GM12892 (cell line): ENCODE results near the gene MRPS22.
"Not testable (repeated sequence)": the region's sequence is repeated elsewhere in the genome, so short reads cannot be mapped to it uniquely, and the experiment has no call there.

Experiments used
- DNase-seq: peaks from one replicate; pipeline ENCODE4 v3.0.0; 2011; ENCODE audit not compliant: insufficient read length
- FAIRE-seq: peaks from 2 replicates; lab custom pipeline; 2011; peaks lifted over from hg19 to GRCh38; lab: Jason Lieb, UNC
- POLR2A ChIP-seq: IDR thresholded peaks from 2 replicates; pipeline ENCODE4 v1.6.1; 2011; ENCODE audit warnings: low read depth, low read length, control low read depth
- POLR2AphosphoS5 ChIP-seq: IDR thresholded peaks from 2 replicates; pipeline ENCODE4 v1.6.1; 2011; ENCODE audit warnings: low read depth, low read length, control low read depth
- TAF1 ChIP-seq: IDR thresholded peaks from 2 replicates; pipeline ENCODE4 v1.6.1; 2011; ENCODE audit warnings: low read depth, mild to moderate bottlenecking, control low read depth, low read length, borderline replicate concordance

The MRPS22 gene

DNA sequence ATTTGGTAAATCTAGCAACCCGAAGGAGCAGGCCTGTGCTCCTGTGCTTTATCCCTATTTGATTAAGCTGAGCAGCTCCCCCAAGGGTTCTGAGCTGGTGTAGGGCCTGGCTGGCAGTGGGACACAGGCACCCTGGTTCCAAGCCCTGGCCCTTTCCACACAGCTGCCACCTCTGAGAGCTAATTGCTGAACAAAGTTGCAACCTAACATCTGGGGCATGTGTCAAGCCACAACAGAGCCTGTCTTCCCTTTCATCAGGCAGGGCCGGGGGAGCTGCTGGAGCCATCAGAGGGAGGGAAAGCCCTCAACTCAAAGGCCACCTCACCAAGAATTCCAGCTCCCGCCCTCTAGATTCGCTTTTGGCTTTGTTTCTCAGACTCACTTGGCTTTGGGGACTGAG is 17.1 kb upstream of the MRPS22 start:
- TF ChIP-seq POLR2A (no peak), POLR2AphosphoS5 (no peak), TAF1 (no peak)
- FAIRE-seq (no peak), DNase-seq (no peak)

DNA sequence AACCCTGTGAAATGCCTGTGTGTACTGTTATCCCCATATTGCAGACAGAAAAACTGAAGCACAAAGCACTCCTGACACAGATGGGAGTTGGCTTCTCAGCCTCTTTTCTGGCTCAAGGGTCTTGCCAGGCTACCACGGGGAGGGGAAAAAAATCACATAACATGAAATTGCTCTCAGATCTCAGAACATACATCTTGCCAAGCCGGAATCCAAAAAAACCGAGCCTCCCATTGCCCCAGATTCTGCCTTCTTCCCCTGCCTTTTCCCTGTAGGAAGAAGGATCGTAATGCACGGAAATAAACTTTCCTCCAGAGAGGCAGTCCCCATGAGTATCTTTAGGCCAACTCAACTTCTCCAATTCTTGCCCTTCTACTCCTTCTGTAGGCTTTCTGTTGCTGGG is 16.6 kb upstream of the MRPS22 start:
- DNase-seq (no peak), FAIRE-seq (no peak)
- TF ChIP-seq TAF1, result no peak
- TF ChIP-seq POLR2A, result no peak
- TF ChIP-seq POLR2AphosphoS5, result no peak

DNA sequence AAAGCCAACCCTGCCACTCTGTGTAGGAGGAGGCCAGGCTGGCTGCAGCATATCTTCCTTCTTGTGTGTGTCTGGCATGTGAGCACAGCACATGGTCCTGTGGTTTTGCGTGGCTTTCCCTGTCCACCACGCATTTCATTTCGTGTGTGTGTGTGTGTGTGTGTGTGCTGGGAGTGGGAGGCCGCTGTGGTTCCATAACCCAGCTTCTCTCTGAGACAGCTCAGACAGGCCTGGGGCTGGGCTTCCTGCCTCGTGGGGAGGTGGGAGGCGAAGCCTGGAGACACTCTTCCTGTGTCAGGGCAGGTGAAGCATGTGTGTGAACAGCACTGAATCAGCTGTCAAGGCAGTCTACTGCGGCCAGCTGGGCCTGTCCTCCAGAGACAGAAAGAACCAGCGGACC is 16.0 kb upstream of the MRPS22 start:
- TF ChIP-seq POLR2A, result no peak
- no peak for TF ChIP-seq TAF1
- no peak for TF ChIP-seq POLR2AphosphoS5
- no peak for DNase-seq
- no peak for FAIRE-seq

DNA sequence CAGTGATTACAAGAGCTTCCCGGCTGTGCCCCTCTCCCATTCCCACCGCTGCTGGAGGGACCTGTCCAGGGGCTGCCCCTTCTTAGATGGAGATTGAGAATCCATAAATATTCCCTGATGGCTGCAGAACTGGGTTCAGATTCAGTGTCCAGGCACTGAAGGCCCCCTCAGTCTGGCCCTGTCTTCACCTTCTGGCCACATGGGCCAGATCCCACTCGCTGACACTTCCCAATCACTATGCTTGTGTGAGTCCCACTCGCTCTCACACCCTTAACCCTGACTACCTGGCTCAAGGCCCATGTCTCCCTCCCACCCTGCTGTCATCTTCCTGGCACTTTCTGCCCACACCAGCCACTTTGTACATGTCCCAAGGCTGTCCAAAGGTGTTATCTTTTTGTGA is 15.5 kb upstream of the MRPS22 start:
- FAIRE-seq, result no peak
- no peak for DNase-seq
- no peak for TF ChIP-seq TAF1
- no peak for TF ChIP-seq POLR2A
- TF ChIP-seq POLR2AphosphoS5, result no peak

DNA sequence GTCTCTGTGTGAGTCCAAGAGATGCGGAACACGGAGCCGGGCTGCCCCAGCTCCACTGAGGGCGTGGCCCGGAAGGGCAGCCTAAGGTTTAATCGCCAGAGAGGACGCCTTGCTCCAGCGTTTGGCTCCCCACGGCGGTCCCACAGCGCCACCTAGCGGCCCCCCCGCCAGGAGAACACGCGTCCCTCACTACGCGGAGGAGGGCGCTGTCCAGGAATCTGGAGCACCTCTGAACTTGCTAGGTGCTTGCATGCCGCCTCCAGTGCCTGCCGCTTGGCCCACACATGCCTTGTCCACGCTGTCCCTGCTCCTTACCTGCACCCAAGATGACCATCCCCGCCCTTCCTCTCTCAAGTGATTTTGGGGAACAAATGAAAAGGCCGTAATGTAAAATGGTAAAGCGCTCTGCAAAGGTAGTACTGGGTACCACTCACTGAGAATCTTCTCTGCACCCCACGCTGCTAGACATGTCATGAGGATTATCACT is 14.4 kb upstream of the MRPS22 start:
- peak; percentile 82 for FAIRE-seq
- TF ChIP-seq POLR2AphosphoS5 (no peak), TAF1 (no peak), POLR2A (no peak)
- DNase-seq, result peak; percentile 83

DNA sequence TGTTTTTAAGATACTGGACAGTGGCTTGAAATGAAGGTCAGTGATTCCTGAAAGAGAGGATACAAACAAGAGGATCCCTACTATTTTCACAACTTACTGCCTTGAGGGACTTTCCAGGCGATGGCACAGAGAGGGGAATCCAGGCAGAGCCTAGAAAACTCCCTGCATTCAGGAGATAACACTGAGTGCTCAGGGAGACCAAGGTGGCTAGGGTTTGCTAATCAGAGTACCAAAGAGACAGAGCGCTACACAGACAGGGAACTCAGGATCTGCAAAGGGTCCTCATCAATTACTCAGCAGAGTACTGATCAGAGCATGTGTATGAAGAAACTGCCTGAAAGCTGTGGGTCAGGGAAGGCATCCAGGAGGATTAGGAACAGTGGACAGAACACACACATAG is 11.7 kb upstream of the MRPS22 start:
- TF ChIP-seq POLR2AphosphoS5, result no peak
- TF ChIP-seq POLR2A, result no peak
- DNase-seq, result no peak
- no peak for FAIRE-seq

DNA sequence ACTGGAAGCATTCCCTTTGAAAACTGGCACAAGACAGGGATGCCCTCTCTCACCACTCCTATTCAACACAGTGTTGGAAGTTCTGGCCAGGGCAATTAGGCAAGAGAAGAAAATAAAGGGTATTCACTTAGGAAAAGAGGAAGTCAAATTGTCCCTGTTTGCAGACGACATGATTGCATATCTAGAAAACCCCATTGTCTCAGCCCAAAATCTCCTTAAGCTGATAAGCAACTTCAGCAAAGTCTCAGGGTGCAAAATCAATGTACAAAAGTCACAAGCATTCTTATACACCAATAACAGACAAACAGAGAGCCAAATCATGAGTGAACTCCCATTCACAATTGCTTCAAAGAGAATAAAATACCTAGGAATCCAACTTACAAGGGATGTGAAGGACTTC is 9.1 kb upstream of the MRPS22 start:
- not testable (repeated sequence) for DNase-seq, FAIRE-seq

DNA sequence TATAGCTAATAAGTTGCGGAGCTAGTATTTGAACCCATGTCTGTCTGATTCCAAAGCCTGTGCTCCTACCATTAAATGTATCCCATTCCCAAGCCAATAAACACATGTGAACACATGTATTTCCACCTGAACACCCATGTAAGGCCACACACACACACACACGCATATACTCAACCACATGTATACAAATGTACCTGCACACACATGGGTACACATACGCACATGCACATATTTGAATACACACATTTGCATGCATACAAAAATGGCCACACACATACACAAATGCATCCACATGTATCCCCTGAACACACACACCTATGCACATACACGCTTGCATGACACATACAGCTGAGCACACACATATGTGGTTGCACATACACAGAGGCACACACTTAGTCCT is 5.4 kb upstream of the MRPS22 start:
- DNase-seq, result no peak
- no peak for FAIRE-seq
- no peak for TF ChIP-seq POLR2A
- TF ChIP-seq POLR2AphosphoS5, result no peak
- TF ChIP-seq TAF1, result no peak

DNA sequence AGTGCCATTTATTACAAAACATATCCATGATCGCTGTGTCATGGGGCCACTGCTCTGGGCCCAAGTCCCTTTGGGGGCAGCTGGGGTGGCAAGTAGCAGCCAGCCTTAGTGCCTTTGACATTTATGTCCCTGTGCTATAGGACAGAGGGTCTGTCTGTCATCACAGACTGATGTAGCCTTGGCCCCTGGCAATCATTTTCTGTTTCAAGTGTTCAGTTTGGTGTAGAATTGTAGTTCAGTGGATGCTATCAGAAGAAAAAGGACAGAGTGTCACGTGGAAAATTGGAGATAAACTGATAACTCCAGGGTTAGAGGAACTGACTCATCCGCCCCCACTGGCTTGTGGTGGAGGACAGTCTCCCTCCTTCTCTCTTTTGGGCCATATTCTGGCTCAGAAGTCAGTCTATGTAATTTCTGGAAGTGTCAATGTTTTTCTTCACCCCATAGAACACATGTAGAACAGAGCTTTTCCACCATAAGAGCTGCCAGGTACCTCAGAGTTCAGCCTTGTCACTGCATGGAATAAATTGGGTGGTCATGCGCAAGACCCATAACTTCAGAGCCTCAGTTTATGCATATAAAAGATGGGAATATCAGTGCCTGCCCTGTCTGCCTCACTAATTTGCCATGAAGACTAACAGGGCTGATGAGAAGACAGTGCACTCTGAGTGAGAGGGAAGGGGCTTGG is 4.5 kb upstream of the MRPS22 start:
- no peak for TF ChIP-seq POLR2AphosphoS5
- TF ChIP-seq POLR2A, result no peak
- DNase-seq (no peak), FAIRE-seq (no peak)

DNA sequence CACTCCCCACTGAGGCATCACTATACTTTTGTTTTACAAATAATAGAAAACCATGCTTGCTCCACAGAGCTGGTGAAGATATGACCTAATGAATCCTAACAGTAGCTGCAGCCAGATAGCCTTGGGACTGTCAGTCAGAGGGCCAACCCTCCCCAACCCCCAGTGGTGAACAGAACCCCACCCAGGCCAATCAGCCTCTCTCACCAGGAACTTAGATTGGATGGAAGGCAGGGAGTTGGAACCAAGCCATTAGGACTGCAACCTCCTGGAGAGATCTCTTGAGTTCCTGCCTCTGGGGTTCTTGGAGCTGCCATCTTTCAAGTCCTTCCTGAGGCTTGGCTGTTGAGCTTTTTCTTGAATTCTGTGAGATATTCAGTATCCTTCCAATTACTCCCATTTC is 3.0 kb upstream of the MRPS22 start:
- DNase-seq, result no peak
- no peak for TF ChIP-seq POLR2A
- TF ChIP-seq TAF1, result no peak
- TF ChIP-seq POLR2AphosphoS5, result no peak

DNA sequence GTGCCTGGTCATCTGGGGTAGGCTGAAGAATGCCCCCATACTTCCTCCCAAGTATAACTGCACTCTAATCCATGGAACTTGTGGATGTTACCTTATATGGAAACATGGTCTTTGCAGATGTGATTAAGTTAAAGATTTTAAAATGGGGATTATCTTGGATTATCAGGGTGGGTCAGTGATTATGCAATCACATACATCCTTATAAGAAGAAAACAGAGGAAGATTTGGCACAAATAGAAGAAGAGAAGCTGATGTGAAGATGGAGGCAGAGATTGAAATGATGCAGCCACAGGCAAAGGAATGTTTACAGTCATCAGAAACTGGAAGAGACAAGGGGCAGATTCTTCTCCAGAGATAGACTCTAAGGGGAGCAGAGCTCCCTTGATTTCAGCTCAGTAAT is 1.8 kb upstream of the MRPS22 start:
- DNase-seq (no peak), FAIRE-seq (no peak)
- no peak for TF ChIP-seq POLR2A
- no peak for TF ChIP-seq TAF1
- no peak for TF ChIP-seq POLR2AphosphoS5

More for the DNA sequence above, 3.0 kb upstream of the MRPS22 start:
- FAIRE-seq, result no peak

DNA sequence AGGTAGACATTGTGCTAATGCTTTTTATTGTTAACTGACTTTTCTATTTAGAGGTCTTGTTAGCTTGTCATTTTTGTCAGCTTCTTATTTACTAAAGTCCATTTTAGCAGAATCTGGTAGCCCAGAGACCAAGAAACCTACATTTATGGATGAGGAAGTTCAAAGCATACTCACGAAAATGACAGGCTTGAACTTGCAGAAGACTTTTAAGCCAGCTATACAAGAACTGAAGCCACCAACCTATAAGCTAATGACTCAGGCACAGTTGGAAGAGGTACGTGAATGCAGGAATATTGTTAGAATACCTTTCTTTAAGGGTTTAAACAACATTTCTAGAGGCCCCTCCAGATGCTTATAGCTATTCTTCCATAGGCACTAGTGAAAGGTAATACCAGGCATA is 3.0 kb downstream of the MRPS22 start:
- TF ChIP-seq POLR2AphosphoS5, result no peak
- TF ChIP-seq TAF1, result no peak
- no peak for TF ChIP-seq POLR2A
- FAIRE-seq (no peak), DNase-seq (no peak)
